Heart left ventricle (tissue), 13 donors: ENCODE data around the gene RTN4RL2.

ENCODE experiments used
- CTCF ChIP-seq, 12 donors: fragments of 200-600 bp; sonication (generic) in 4 of 12; IDR thresholded peaks; one replicate each; pipeline versions ENCODE4 v1.5.0 to v1.8.0; 2018 to 2022; ENCODE audit warnings: antibody characterized with exemption in 12 of 12, mild to moderate bottlenecking in 5 of 12
- POLR2A ChIP-seq, 2 donors: fragments of 450-650 bp; IDR thresholded peaks; one replicate each; pipeline ENCODE4 v1.6.1; 2017; ENCODE audit warnings: antibody characterized with exemption in 2 of 2, mild to moderate bottlenecking in 2 of 2, moderate library complexity in 2 of 2
- donor health status: ischemic (EF 13 %, LVEDD 7.1; RV severe dilation, severe dysfunction).
- donor health status: DM: no; HTN: yes; CAD: no.
- donor health status: DM: no; HTN: no; CAD: no.
- donor health status: ischemic (EF 25% LVEDD 6.9; RV normal size, moderate dysfunction).
- donor health status: ischemic (EF 25% LVEDD 5.7; RV mildly dilated, moderate dysfunction).
- donor health status: ischemic (EF 35%, LVEDD 5.7; RV mildly dilated, moderate dysfunction).
- donor health status: nonischemic (EF 11% LVEDD 7.7; RV severe dilation, severe dysfunction).
- donor health status: DM: yes; HTN: yes; CAD: no.
- donor health status: PGD.
- donor health status: ischemic (EF 29% LVEDD 5.4; RV normal size, mild dysfunction).
- donor health status: nonischemic (EF 23%, LVEDD 6.1; RV moderate dilation, normal function).

- TF ChIP-seq CTCF (IDR thresholded peaks at IDR 0.05) (no peak), POLR2A (IDR thresholded peaks at IDR 0.05) (no peak)
Observed at GRCh38 chr11:57481315-57481714, 21.0 kb downstream of the RTN4RL2 start.
